Dendritic cell treated with granulocyte-macrophage colony-stimulating factor and Interleukin-4, amounts not matched to agents 40 ng/mL and 50 ng/mL, for 4 days (primary cell): Measurements from ENCODE around the gene EZR.
"Not testable (repeated sequence)": the region's sequence is repeated elsewhere in the genome, so short reads cannot be mapped to it uniquely, and the experiment has no call there.

ENCODE experiments used
- H3K27ac Mint-ChIP-seq: one replicate; pipeline ENCODE4 v1.8.0; 2022; ENCODE audit warnings: mild to moderate bottlenecking, mixed read lengths
- H3K27me3 Mint-ChIP-seq: one replicate; pipeline ENCODE4 v1.8.0; 2022; ENCODE audit warnings: mild to moderate bottlenecking, mixed read lengths
- H3K36me3 Mint-ChIP-seq: one replicate; pipeline ENCODE4 v1.8.0; 2022; ENCODE audit warnings: low read depth, mixed read lengths
- H3K4me1 Mint-ChIP-seq: one replicate; pipeline ENCODE4 v1.8.0; 2022; ENCODE audit warnings: low read depth, mixed read lengths
- H3K4me3 Mint-ChIP-seq: one replicate; pipeline ENCODE4 v1.8.0; 2022; ENCODE audit warnings: mild to moderate bottlenecking, moderate library complexity, mixed read lengths
- H3K9me3 Mint-ChIP-seq: one replicate; pipeline ENCODE4 v1.8.0; 2022; ENCODE audit warnings: mixed read lengths
- intact Hi-C: fragments of 100-400 bp; cut with micrococcal nuclease; formaldehyde crosslinking; loops from one replicate; pipeline ENCODE4 v1.15.0; 2022

The EZR gene

GRCh38 chr6:158805698-158806377 lies 13.3 kb downstream of the EZR start:
- peaks cover 56% of the 10 kb centered on the region for H3K36me3 Mint-ChIP-seq
- H3K4me3 Mint-ChIP-seq, result no peak overlapping the region
- no peaks in the 10 kb centered on the region for H3K27me3 Mint-ChIP-seq
- no peaks in the 10 kb centered on the region for H3K9me3 Mint-ChIP-seq
- H3K27ac Mint-ChIP-seq, result no peak overlapping the region
- intact Hi-C loops, result no loop called here
- peaks cover 59% of the 10 kb centered on the region for H3K4me1 Mint-ChIP-seq

GRCh38 chr6:158804207-158804606 lies 15.0 kb downstream of the EZR start:
- H3K27ac Mint-ChIP-seq, result no peak overlapping the region
- no peak overlapping the region for H3K4me3 Mint-ChIP-seq
- H3K36me3 Mint-ChIP-seq, result peaks cover 57% of the 10 kb centered on the region
- intact Hi-C loops, result no loop called here
- H3K9me3 Mint-ChIP-seq, result no peaks in the 10 kb centered on the region
- no peaks in the 10 kb centered on the region for H3K27me3 Mint-ChIP-seq
- peaks cover 55% of the 10 kb centered on the region for H3K4me1 Mint-ChIP-seq

DNA sequence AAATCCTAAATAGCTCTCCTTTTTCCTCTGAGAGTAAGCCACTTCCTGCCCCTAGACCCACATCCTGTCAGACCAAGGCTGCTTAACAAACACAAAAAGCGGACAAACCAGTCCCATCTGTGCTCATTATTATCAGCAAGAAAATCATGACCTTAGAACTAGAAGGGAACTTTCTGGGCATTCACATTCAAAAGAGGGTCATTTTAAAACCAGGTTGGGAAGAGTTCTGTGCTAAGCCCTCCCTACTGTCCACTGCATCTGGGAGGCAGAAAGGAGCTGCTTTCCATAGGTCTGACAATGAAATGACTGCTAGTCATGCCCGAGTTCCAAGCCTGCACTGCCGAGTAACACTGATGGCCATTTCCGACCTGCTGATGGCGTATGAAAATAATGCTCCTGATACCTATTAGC lies 15.4 kb downstream of the EZR start:
- Mint-ChIP-seq H3K27me3 (no peaks in the 10 kb centered on the region), H3K27ac (no peak overlapping the region), H3K9me3 (no peaks in the 10 kb centered on the region), H3K36me3 (peaks cover 54% of the 10 kb centered on the region), H3K4me1 (peaks cover 59% of the 10 kb centered on the region), H3K4me3 (no peak overlapping the region)
- intact Hi-C loops, result no loop called here

GRCh38 chr6:158801655-158802294 lies 17.4 kb downstream of the EZR start:
- Mint-ChIP-seq H3K4me3 (no peak overlapping the region), H3K27ac (no peak overlapping the region), H3K4me1 (peaks cover 51% of the 10 kb centered on the region), H3K27me3 (no peaks in the 10 kb centered on the region), H3K36me3 (peaks cover 34% of the 10 kb centered on the region), H3K9me3 (no peaks in the 10 kb centered on the region)
- intact Hi-C loops, result no loop called here

GRCh38 chr6:158799051-158799792 lies 19.9 kb downstream of the EZR start:
- Mint-ChIP-seq H3K27ac (no peak overlapping the region), H3K27me3 (no peaks in the 10 kb centered on the region), H3K4me3 (no peak overlapping the region), H3K36me3 (peaks cover 30% of the 10 kb centered on the region), H3K9me3 (no peaks in the 10 kb centered on the region), H3K4me1 (peaks cover 43% of the 10 kb centered on the region)
- intact Hi-C loops, result no loop called here

DNA sequence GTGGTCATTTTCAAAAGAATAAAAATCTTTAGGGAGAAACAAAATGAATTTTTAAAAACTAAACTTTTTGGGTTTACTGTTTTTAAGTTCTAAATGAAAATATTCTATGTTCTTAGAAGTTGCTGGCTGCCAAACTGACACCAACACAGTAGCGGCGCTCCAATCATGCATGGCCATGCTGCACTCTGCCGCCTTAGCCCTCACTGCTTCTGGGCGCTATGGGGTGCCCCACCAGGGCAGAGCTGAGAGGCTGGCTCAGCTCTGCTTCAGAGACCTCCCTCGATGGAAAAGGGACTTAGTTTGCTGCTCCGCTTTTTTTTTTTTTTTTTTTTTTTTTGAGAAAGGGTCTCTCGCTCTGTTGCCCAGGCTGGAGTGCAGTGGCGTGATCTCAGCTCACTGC lies 20.9 kb downstream of the EZR start:
- Mint-ChIP-seq H3K9me3 (no peaks in the 10 kb centered on the region), H3K36me3 (peaks cover 30% of the 10 kb centered on the region), H3K4me1 (peaks cover 34% of the 10 kb centered on the region), H3K27me3 (no peaks in the 10 kb centered on the region), H3K27ac (no peak overlapping the region), H3K4me3 (no peak overlapping the region)
- intact Hi-C loops, result no loop called here

GRCh38 chr6:158797331-158798310 lies 21.5 kb downstream of the EZR start:
- H3K4me3 Mint-ChIP-seq, result no peak overlapping the region
- H3K36me3 Mint-ChIP-seq, result peaks cover 30% of the 10 kb centered on the region
- intact Hi-C loops, result no loop called here
- peaks cover 31% of the 10 kb centered on the region for H3K4me1 Mint-ChIP-seq
- no peaks in the 10 kb centered on the region for H3K9me3 Mint-ChIP-seq
- H3K27me3 Mint-ChIP-seq, result no peaks in the 10 kb centered on the region
- no peak overlapping the region for H3K27ac Mint-ChIP-seq

- Mint-ChIP-seq H3K27me3 (no peaks in the 10 kb centered on the region), H3K4me3 (no peak overlapping the region)
Measured at GRCh38 chr6:158796353-158796752, 22.8 kb downstream of the EZR start.

DNA sequence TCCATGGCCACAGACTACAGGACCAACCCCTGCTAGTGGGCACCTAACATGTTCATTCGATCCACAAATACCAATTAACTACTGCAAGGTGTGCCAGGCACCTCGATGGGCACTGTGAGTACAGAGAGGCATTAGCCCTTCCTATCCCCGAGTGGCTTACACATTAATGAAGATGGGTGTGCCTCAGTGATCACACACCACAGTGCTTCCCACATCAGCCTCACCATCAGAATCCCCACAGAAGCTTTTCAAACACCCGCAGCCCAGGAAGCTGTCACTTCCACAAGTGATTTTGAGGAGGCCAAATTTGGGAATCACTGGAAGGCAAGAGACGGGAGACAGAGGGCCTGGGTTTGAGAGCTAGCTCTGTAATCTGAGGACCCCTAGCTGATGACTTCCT lies 23.7 kb downstream of the EZR start:
- Mint-ChIP-seq H3K9me3 (no peaks in the 10 kb centered on the region), H3K36me3 (peaks cover 18% of the 10 kb centered on the region), H3K4me3 (no peak overlapping the region), H3K4me1 (peaks cover 30% of the 10 kb centered on the region), H3K27ac (no peak overlapping the region), H3K27me3 (no peaks in the 10 kb centered on the region)
- intact Hi-C loops, result no loop called here

More at GRCh38 chr6:158796353-158796752, 22.8 kb downstream of the EZR start:
- intact Hi-C loops, result no loop called here
- Mint-ChIP-seq H3K27ac (no peak overlapping the region), H3K4me1 (peaks cover 30% of the 10 kb centered on the region), H3K9me3 (no peaks in the 10 kb centered on the region), H3K36me3 (peaks cover 22% of the 10 kb centered on the region)

- Mint-ChIP-seq H3K27ac (no peak overlapping the region), H3K27me3 (no peaks in the 10 kb centered on the region), H3K4me1 (peaks cover 20% of the 10 kb centered on the region), H3K9me3 (no peaks in the 10 kb centered on the region), H3K36me3 (peaks cover 32% of the 10 kb centered on the region), H3K4me3 (no peak overlapping the region)
- intact Hi-C loops, result loop anchor here (5.0 kb wide), 1 partner anchor 179 kb away; no protein-coding TSS in a partner anchor
Measured at GRCh38 chr6:158793432-158793831, 25.7 kb downstream of the EZR start.

DNA sequence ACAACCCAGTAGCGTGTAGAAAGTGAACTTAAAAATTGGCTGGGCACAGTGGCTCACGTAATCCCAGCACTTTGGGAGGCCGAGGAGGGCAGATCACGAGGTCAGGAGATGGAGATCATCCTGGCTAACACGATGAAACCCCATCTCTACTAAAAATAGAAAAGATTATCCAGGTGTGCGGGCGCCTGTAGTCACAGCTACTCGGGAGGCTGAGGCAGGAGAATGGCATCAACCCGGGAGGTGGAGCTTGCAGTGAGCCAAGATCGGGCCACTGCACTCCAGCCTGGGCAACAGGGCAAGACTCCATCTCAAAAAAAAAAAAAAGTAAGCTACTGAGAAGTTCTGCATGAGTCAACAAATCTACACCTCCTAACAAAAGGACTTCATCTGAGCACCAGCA lies 26.7 kb downstream of the EZR start:
- not testable (repeated sequence) for H3K9me3 Mint-ChIP-seq, H3K27me3 Mint-ChIP-seq, H3K4me3 Mint-ChIP-seq
- intact Hi-C loops, result loop anchor here (5.0 kb wide), 1 partner anchor 180 kb away; no protein-coding TSS in a partner anchor
- Mint-ChIP-seq H3K4me1 (peaks cover 14% of the 10 kb centered on the region), H3K27ac (peak overlapping the region; percentile 32), H3K36me3 (peaks cover 41% of the 10 kb centered on the region)

- Mint-ChIP-seq H3K9me3 (no peaks in the 10 kb centered on the region), H3K4me3 (no peak overlapping the region), H3K27ac (no peak overlapping the region), H3K36me3 (peaks cover 49% of the 10 kb centered on the region), H3K4me1 (peaks cover 9% of the 10 kb centered on the region), H3K27me3 (no peaks in the 10 kb centered on the region)
- intact Hi-C loops, result loop anchor here (5.0 kb wide), 1 partner anchor 181 kb away; no protein-coding TSS in a partner anchor
Measured at GRCh38 chr6:158791274-158791855, 27.8 kb downstream of the EZR start.
